ENCODE data around the gene SCN5A. TPM values are rescaled to one million over a fixed set of nuclear protein-coding genes. Genes with fewer than 3 reads are reported as not detected.

The SCN5A gene
- polyA plus RNA-seq, 1 donor (not counting 4 experiments of a cell fraction or from before 2014, with no cell fraction given): 0.26 TPM

DNA sequence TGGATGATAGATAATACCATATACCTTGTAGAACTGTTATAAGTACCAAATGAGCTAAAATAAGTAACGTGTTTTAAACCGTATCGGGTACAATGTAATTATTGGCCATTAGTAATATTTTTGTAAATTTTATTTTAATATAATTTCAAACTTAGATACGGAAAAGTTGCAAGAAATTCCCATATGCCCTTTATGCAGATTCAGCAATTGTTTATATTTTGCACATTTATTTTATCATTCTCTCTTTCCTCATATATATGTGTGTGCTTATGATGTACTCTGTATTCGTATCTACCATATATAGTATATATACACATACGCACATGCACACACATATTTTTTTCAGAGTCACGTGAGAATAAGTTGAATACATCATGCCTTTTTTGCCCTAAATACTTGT is 114.9 kb downstream of the SCN5A start:
- no peaks in the 10 kb centered on the region for H4K20me1 ChIP-seq (ENCODE audit: control insufficient read depth, extremely low read depth, insufficient read depth, low read length)
- no peaks in the 10 kb centered on the region for H3K27me3 ChIP-seq (ENCODE audit: control insufficient read depth, extremely low read depth, insufficient read depth, low read length)
- no peak overlapping the region for H3K9ac ChIP-seq (ENCODE audit: control insufficient read depth, extremely low read depth, insufficient read depth, low read length)
- no peak for TF ChIP-seq EZH2 (IDR thresholded peaks at IDR 0.05; ENCODE audit: low read length)
- TF ChIP-seq, protein P1, sequence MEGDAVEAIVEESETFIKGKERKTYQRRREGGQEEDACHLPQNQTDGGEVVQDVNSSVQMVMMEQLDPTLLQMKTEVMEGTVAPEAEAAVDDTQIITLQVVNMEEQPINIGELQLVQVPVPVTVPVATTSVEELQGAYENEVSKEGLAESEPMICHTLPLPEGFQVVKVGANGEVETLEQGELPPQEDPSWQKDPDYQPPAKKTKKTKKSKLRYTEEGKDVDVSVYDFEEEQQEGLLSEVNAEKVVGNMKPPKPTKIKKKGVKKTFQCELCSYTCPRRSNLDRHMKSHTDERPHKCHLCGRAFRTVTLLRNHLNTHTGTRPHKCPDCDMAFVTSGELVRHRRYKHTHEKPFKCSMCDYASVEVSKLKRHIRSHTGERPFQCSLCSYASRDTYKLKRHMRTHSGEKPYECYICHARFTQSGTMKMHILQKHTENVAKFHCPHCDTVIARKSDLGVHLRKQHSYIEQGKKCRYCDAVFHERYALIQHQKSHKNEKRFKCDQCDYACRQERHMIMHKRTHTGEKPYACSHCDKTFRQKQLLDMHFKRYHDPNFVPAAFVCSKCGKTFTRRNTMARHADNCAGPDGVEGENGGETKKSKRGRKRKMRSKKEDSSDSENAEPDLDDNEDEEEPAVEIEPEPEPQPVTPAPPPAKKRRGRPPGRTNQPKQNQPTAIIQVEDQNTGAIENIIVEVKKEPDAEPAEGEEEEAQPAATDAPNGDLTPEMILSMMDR (optimal IDR thresholded peaks at IDR 0.05 in 1 of 3, IDR thresholded peaks at IDR 0.05 in 1 of 3, conservative IDR thresholded peaks at IDR 0.05 in 1 of 3; ENCODE audit: extremely low read depth in 1 of 3, insufficient read depth in 2 of 3, low read length in 3 of 3): no peak
- H3K4me2 ChIP-seq (ENCODE audit: control insufficient read depth, extremely low read depth, insufficient read depth, low read depth, low read length): no peak overlapping the region
- H3K79me2 ChIP-seq (ENCODE audit: control insufficient read depth, insufficient read depth, low read length): no peaks in the 10 kb centered on the region
- DNase-seq (ENCODE audit: low read depth, low spot score) (no peak), FAIRE-seq (no peak)
- no peak overlapping the region for H3K27ac ChIP-seq (ENCODE audit: control insufficient read depth, insufficient read depth, low read length)
- dilution Hi-C loops (cut with MboI; ENCODE audit: extremely low pct_ligation_motif_present, low sequenced_read_pairs): no loop called here
- H3K9me3 ChIP-seq (ENCODE audit: control insufficient read depth, low read depth, low read length): no peaks in the 10 kb centered on the region
- no peak overlapping the region for H2AFZ ChIP-seq (ENCODE audit: control insufficient read depth, low read length)
- H3K4me3 ChIP-seq (ENCODE audit: control insufficient read depth in 2 of 3, extremely low read depth in 1 of 3, insufficient read depth in 2 of 3, low read depth in 1 of 3, low read length in 3 of 3): no peak overlapping the region
- H3K36me3 ChIP-seq (ENCODE audit: control insufficient read depth in 2 of 2, extremely low read depth in 1 of 2, insufficient read depth in 2 of 2, low read length in 2 of 2): no peaks in the 10 kb centered on the region
- H3K9me1 ChIP-seq (ENCODE audit: control insufficient read depth, extremely low read depth, insufficient read depth, low read length): no peaks in the 10 kb centered on the region
- H3K4me1 ChIP-seq (ENCODE audit: control insufficient read depth, extremely low read depth, insufficient read depth, low read length): peaks cover 8% of the 10 kb centered on the region

DNA sequence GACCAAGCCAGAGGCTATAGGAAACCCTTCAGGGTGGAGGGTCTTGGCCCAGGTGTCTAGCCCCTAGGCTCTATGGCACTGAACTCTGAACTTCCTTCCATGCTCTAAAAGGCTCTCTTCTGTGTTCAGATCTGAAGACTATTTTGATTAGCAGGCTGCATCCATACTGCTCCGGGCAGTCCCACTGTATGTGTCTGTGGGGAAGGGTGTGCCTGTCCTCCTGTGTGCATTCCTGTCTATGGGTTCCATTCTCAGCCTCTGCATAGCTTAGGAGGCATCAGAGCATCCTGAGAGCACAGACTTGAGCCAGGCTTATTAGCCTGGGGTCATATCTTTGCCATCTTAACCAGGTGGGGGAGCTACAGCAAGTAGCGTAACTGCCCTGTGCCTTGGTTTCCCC is 115.3 kb downstream of the SCN5A start:
- Histone ChIP-seq H3K4me3 (ENCODE audit: control insufficient read depth in 2 of 3, extremely low read depth in 1 of 3, insufficient read depth in 2 of 3, low read depth in 1 of 3, low read length in 3 of 3) (no peak overlapping the region), H3K9ac (ENCODE audit: control insufficient read depth, extremely low read depth, insufficient read depth, low read length) (no peak overlapping the region), H3K9me3 (ENCODE audit: control insufficient read depth, low read depth, low read length) (no peaks in the 10 kb centered on the region), H3K27ac (ENCODE audit: control insufficient read depth, insufficient read depth, low read length) (no peak overlapping the region), H2AFZ (ENCODE audit: control insufficient read depth, low read length) (no peak overlapping the region), H3K4me1 (ENCODE audit: control insufficient read depth, extremely low read depth, insufficient read depth, low read length) (peaks cover 8% of the 10 kb centered on the region), H3K27me3 (ENCODE audit: control insufficient read depth, extremely low read depth, insufficient read depth, low read length) (no peaks in the 10 kb centered on the region), H3K4me2 (ENCODE audit: control insufficient read depth, extremely low read depth, insufficient read depth, low read depth, low read length) (no peak overlapping the region), H3K79me2 (ENCODE audit: control insufficient read depth, insufficient read depth, low read length) (no peaks in the 10 kb centered on the region), H3K9me1 (ENCODE audit: control insufficient read depth, extremely low read depth, insufficient read depth, low read length) (no peaks in the 10 kb centered on the region), H4K20me1 (ENCODE audit: control insufficient read depth, extremely low read depth, insufficient read depth, low read length) (no peaks in the 10 kb centered on the region), H3K36me3 (ENCODE audit: control insufficient read depth in 2 of 2, extremely low read depth in 1 of 2, insufficient read depth in 2 of 2, low read length in 2 of 2) (no peaks in the 10 kb centered on the region)
- dilution Hi-C loops (cut with MboI; ENCODE audit: extremely low pct_ligation_motif_present, low sequenced_read_pairs): no loop called here
- TF ChIP-seq, protein P1 (optimal IDR thresholded peaks at IDR 0.05 in 1 of 3, IDR thresholded peaks at IDR 0.05 in 1 of 3, conservative IDR thresholded peaks at IDR 0.05 in 1 of 3; ENCODE audit: extremely low read depth in 1 of 3, insufficient read depth in 2 of 3, low read length in 3 of 3): no peak
- no peak for TF ChIP-seq EZH2 (IDR thresholded peaks at IDR 0.05; ENCODE audit: low read length)
- no peak for DNase-seq (ENCODE audit: low read depth, low spot score)
- FAIRE-seq: no peak
